GM12864 (cell line): ENCODE results near the gene ADGRB2.

Experiments
- DNase-seq: peaks from one replicate; pipeline ENCODE4 v3.0.0-alpha.2; 2011; ENCODE audit warnings: low read depth
- H3K4me3 ChIP-seq: 2 replicates; pipeline ENCODE4 v1.5.1; 2011; ENCODE audit warnings: mild to moderate bottlenecking, low read depth, low read length, control low read depth
- CTCF ChIP-seq: IDR thresholded peaks from 2 replicates; pipeline ENCODE4 v1.5.1; 2011; ENCODE audit warnings: low read depth, mild to moderate bottlenecking, moderate library complexity, low read length, control low read depth, inconsistent platforms; ENCODE audit errors: missing control alignments

ADGRB2 gene

DNA sequence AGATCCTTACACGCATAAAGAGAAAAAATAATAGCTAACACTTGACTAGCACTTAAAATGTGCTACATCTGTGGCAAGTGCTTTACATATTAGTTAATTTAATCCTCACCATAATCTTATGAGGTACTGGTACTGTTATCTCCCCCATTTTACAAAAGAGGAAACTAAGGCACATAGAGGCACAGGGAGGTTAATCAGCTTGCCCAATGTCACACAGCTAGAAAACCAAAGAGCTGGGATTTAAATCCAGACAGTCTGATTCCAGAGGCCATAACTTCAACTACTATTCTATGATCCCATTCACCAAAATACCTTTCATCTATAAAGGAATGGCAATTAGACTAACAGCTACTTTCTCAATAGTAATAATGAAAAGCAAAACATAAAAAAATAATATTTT, 40.0 kb upstream of the ADGRB2 start:
- TF ChIP-seq CTCF, result no peak
- H3K4me3 ChIP-seq, result no peak overlapping the region
- no peak for DNase-seq

GRCh38 chr1:31803610-31804009, 39.5 kb upstream of the ADGRB2 start:
- TF ChIP-seq CTCF, result no peak

GRCh38 chr1:31802190-31803150, 38.3 kb upstream of the ADGRB2 start:
- DNase-seq, result no peak
- no peak overlapping the region for H3K4me3 ChIP-seq
- TF ChIP-seq CTCF, result no peak

More at GRCh38 chr1:31803610-31804009, 39.5 kb upstream of the ADGRB2 start:
- H3K4me3 ChIP-seq, result no peak overlapping the region
- no peak for DNase-seq

DNA sequence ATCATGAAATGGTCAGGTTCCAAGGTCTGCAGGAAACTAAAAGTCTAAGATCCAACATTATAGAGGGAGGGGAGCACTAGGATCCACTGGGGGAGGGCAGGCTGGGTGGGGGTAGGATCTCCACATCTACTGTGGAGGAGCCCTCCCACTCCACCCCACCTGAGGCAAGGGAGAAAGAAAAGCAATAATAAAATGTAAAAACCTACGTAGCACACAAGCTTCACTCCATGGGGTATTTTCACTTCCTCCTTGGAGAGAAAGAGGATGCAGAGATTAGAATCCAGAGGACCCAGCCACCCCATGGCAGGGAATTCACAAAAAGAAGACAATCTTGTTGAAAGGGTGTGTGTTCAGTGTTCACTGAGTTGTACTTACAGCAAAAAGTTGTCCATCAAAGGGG, 37.3 kb upstream of the ADGRB2 start:
- no peak for DNase-seq
- no peak for TF ChIP-seq CTCF
- H3K4me3 ChIP-seq, result no peak overlapping the region

GRCh38 chr1:31800674-31800967, 36.5 kb upstream of the ADGRB2 start:
- no peak for DNase-seq
- TF ChIP-seq CTCF, result no peak
- no peak overlapping the region for H3K4me3 ChIP-seq

GRCh38 chr1:31799895-31800673, 35.9 kb upstream of the ADGRB2 start:
- DNase-seq, result no peak
- no peak overlapping the region for H3K4me3 ChIP-seq
- TF ChIP-seq CTCF, result no peak
